NT2/D1 (cell line): Measurements from ENCODE around the gene RNF214.
A peak's percentile ranks its signal among the peaks of the same experiment; 100 is the strongest.

Experiments used
- DNase-seq: peaks from one replicate; pipeline ENCODE4 v3.0.0-alpha.2; 2011; ENCODE audit warnings: low read depth, low spot score
- H3K27me3 ChIP-seq: 2 replicates; pipeline ENCODE4 v1.6.0; 2011; ENCODE audit warnings: mild to moderate bottlenecking; ENCODE audit not compliant: insufficient read length, insufficient read depth
- H3K36me3 ChIP-seq: 2 replicates; pipeline ENCODE4 v1.6.1; 2011; ENCODE audit warnings: mild to moderate bottlenecking, low read length, mixed read lengths; ENCODE audit not compliant: insufficient read depth, insufficient read length
- H3K4me1 ChIP-seq: 2 replicates; pipeline ENCODE4 v1.5.1; 2011; ENCODE audit not compliant: insufficient read depth, insufficient read length
- H3K4me3 ChIP-seq: 2 replicates; pipeline ENCODE4 v1.5.1; 2011; ENCODE audit warnings: low read depth; ENCODE audit not compliant: insufficient read length
- H3K9ac ChIP-seq: 2 replicates; pipeline ENCODE4 v1.6.0; 2011; ENCODE audit warnings: low read depth; ENCODE audit not compliant: insufficient read length
- H3K9me3 ChIP-seq: 2 replicates; pipeline ENCODE4 v1.5.1; 2011; ENCODE audit warnings: mild to moderate bottlenecking, low read length; ENCODE audit not compliant: insufficient read depth
- SUZ12 ChIP-seq: IDR thresholded peaks from 2 replicates; pipeline ENCODE4 v1.6.1; 2011; ENCODE audit not compliant: insufficient read length, insufficient read depth; ENCODE audit errors: extremely low read depth
- YY1 ChIP-seq: IDR thresholded peaks from 2 replicates; pipeline ENCODE4 v1.6.1; 2011; ENCODE audit not compliant: insufficient read length, insufficient read depth
- ZNF274 ChIP-seq: IDR thresholded peaks from 2 replicates; pipeline ENCODE4 v1.6.1; 2011; ENCODE audit warnings: mild to moderate bottlenecking, low read depth, low read length

Gene RNF214

DNA sequence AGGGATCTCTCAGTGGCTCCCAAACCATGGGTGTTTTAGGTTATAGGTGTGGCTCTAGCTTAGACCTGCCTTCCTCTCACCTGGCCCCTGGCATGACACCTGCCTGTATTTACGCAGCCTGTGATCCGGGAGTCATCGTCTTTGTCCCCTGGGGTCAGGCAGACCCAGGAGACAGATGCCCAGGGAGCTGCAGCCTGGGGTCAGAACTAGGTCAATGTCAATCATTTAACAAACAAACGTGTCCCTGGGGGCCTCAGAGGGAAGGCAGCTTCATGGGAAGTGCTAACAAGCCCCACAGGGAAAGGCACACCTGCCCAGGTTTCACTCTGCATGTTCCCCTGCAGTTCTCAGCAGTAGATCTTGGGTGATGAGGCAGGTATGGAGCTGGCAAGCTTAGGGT lies 70.6 kb downstream of the RNF214 start:
- H3K36me3 ChIP-seq: peaks cover 2% of the 10 kb centered on the region
- TF ChIP-seq YY1 (no peak), SUZ12 (no peak), ZNF274 (no peak)
- H3K9ac ChIP-seq: no peak overlapping the region
- no peaks in the 10 kb centered on the region for H3K27me3 ChIP-seq
- DNase-seq: no peak
- H3K9me3 ChIP-seq: no peaks in the 10 kb centered on the region
- H3K4me3 ChIP-seq: no peak overlapping the region
- peaks cover 5% of the 10 kb centered on the region for H3K4me1 ChIP-seq

DNA sequence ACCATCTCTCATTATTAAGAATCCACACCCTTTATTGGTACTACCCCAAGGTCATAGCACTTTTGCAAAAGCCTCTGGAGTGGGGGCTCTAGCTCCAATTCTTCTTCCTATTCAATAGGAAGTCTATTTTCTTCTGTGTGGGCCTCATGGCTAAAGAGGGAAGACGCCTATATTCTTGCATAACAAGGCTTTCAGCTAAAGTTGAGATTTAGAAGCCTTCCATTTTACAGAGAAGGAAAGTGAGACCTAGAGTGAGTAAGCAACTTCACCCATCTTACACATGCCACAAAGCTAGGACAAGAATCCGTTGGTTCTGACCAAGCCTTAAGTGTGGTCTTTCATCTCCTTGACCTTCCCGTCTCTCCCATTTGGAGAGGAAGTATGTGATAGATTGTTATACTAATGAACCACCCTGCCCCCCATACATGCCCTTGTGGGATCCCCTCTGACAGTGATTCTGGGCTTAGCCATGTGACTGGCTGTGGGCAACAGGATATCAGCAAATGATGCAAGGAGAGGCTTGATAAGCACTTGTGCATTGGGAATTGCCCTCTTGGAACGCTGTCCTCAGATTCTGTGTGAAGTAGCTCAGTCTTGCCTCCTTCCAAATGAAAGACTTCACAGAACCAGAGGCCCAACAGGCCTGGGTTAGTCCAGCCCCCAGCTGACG lies 71.3 kb downstream of the RNF214 start:
- no peak for DNase-seq
- H3K27me3 ChIP-seq: no peaks in the 10 kb centered on the region
- peaks cover 5% of the 10 kb centered on the region for H3K4me1 ChIP-seq
- no peak for TF ChIP-seq YY1
- no peak for TF ChIP-seq ZNF274
- no peak for TF ChIP-seq SUZ12
- no peaks in the 10 kb centered on the region for H3K9me3 ChIP-seq
- peaks cover 2% of the 10 kb centered on the region for H3K36me3 ChIP-seq
- no peak overlapping the region for H3K4me3 ChIP-seq
- no peak overlapping the region for H3K9ac ChIP-seq

DNA sequence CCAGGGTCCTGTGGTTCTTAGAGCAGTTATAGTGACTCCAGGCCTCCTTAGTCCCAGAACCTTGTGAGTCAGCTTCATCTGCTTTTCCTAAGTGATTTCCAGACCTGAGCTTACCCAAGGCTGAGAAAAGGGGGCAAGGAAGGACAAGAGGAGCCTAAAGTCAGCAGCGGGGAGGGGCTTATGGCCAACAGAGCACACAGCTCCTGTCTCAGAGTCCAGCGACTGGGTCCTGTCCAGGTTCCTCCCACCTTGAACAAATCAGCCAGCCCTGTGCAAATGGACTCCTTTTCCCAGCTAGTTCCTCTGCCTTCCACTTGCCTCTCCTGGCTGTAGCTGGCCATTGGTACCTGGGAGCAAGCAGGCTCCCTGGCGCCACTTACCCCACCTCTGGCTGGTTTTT lies 72.7 kb downstream of the RNF214 start:
- Histone ChIP-seq H3K36me3 (peaks cover 2% of the 10 kb centered on the region), H3K27me3 (no peaks in the 10 kb centered on the region), H3K4me3 (no peak overlapping the region), H3K9me3 (no peaks in the 10 kb centered on the region), H3K4me1 (peaks cover 3% of the 10 kb centered on the region), H3K9ac (no peak overlapping the region)
- TF ChIP-seq ZNF274: no peak
- TF ChIP-seq YY1: no peak
- TF ChIP-seq SUZ12: no peak
- no peak for DNase-seq

DNA sequence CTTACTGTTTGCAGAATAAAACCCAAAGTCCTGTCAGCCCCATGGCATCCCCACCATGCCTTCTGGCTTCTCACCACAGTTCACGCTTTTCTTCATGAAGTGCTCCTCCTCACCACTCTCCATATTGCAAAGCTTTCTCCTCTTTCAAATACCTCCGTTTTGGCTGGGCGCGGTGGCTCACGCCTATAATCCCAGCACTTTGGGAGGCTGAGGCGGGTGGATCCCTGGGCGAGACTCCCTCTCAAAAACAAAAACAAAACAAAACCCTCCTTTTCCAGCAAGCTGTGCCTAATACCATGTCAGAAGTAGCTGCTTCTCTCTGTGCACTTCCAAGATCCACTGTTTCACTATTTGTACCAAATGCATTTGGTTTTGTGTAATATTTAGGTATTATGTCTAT lies 76.8 kb downstream of the RNF214 start:
- Histone ChIP-seq H3K9me3 (no peaks in the 10 kb centered on the region), H3K4me3 (no peak overlapping the region), H3K36me3 (peaks cover 2% of the 10 kb centered on the region), H3K4me1 (peaks cover 7% of the 10 kb centered on the region), H3K9ac (no peak overlapping the region), H3K27me3 (no peaks in the 10 kb centered on the region)
- TF ChIP-seq YY1 (no peak), ZNF274 (no peak), SUZ12 (no peak)
- DNase-seq: no peak

DNA sequence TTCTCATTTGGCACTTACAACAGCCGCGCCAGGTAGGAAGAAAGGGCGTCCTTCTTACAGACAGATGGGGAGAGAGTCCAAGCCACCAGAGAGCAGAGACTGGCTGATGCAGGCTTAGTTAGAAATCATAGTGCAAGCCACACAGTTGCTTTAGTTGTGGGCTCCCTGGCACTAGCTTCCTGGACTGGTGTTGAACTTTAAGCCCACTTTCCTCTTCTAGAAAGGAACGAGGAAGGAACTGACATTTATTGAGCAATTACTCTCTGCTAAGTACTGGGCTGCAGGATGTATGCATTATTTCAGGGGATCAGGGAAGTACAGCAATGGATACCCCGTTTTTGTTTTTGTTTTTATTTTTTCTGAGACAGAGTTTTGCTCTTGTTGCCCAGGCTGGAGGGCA lies 80.6 kb downstream of the RNF214 start:
- Histone ChIP-seq H3K36me3 (no peaks in the 10 kb centered on the region), H3K9ac (no peak overlapping the region), H3K4me1 (peaks cover 6% of the 10 kb centered on the region), H3K27me3 (no peaks in the 10 kb centered on the region), H3K4me3 (no peak overlapping the region), H3K9me3 (no peaks in the 10 kb centered on the region)
- DNase-seq: no peak
- no peak for TF ChIP-seq SUZ12
- TF ChIP-seq YY1: no peak
- no peak for TF ChIP-seq ZNF274

DNA sequence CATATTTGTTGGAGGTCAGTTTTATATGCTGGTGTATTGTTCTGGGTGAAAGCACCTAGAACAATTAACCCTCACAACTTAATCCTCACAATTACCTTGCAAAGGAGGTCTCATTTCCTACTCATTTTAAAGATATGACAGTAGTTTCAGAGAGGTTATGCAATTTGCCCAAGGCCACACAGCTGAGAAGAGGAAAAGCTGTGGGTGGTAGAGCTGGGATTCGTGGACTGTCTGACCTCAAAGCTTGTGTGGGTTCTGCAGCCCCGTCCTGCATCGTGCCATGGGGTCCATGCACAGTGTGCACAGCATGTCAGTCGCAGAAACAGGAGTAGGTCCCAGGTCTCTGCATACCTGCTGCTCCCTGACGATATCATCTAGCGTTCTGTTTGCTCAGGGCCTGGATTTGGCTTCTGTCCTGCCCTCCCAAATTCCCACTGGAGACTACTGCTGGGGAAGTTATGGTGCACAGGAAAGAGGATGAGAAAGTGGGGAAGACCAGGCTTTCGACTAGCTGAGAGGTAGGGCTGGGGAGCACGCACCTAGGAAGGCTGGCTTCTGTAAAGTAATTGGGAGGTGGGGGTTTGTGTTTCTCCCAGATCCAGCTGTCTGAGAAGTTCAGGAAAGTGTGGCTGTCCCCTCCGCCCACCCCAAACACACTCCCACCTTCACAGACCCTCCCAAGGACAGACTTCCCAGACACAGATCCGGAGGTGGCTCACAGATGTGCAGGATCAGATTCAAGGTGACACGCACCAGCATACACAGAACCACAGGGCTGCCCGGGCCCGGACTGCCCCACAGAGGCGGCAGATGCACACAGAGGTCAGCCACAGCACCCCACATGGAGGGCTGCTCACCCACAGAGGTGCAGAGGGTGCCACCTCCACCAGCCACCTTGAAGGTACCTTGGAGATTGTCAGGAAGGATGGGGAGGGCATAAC lies 81.6 kb downstream of the RNF214 start:
- H3K36me3 ChIP-seq: no peaks in the 10 kb centered on the region
- TF ChIP-seq ZNF274: no peak
- no peak for TF ChIP-seq SUZ12
- TF ChIP-seq YY1: no peak
- H3K27me3 ChIP-seq: no peaks in the 10 kb centered on the region
- H3K9ac ChIP-seq: peak overlapping the region; percentile 82
- peak overlapping the region; percentile 21 for H3K4me3 ChIP-seq
- H3K4me1 ChIP-seq: peaks cover 6% of the 10 kb centered on the region
- H3K9me3 ChIP-seq: no peaks in the 10 kb centered on the region
- DNase-seq: no peak

DNA sequence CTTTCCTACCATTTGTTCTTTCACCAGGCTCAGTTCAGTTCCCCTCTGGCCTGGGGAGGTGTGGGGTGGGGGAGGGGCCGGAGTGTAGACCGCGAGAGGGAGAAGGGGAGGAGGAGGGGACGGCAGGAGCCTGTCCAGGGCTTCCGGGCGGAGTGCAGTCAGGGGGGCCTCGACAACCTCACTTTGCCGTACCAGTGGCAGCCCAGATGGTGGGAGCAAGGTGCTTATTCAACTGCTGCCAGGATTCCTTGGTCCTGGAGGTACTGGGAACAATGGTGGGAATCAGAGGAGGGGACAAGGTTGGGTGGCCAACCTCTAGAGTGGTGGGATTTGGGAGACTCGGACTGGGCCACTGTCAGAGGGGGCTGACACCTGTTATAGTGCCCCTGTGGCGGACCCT lies 82.4 kb downstream of the RNF214 start:
- DNase-seq: no peak
- H3K9ac ChIP-seq: peak overlapping the region; percentile 82
- peaks cover 6% of the 10 kb centered on the region for H3K4me1 ChIP-seq
- H3K9me3 ChIP-seq: no peaks in the 10 kb centered on the region
- peak overlapping the region; percentile 58 for H3K4me3 ChIP-seq
- no peak for TF ChIP-seq YY1
- TF ChIP-seq SUZ12: no peak
- no peak for TF ChIP-seq ZNF274
- H3K27me3 ChIP-seq: no peaks in the 10 kb centered on the region
- H3K36me3 ChIP-seq: no peaks in the 10 kb centered on the region
